Measurements from ENCODE around the gene RRP1. TPM values are rescaled to one million over a fixed set of nuclear protein-coding genes. Genes with fewer than 3 reads are reported as not detected.
A peak's percentile ranks its signal among the peaks of the same experiment; 100 is the strongest.

RRP1 gene
- total and polyA plus RNA-seq, 9 donors, result 8.5 to 29.3 (median 22.6) TPM

GRCh38 chr21:43783098-43783700 lies 6.2 kb upstream of the RRP1 start:
- TF ChIP-seq, protein P1, sequence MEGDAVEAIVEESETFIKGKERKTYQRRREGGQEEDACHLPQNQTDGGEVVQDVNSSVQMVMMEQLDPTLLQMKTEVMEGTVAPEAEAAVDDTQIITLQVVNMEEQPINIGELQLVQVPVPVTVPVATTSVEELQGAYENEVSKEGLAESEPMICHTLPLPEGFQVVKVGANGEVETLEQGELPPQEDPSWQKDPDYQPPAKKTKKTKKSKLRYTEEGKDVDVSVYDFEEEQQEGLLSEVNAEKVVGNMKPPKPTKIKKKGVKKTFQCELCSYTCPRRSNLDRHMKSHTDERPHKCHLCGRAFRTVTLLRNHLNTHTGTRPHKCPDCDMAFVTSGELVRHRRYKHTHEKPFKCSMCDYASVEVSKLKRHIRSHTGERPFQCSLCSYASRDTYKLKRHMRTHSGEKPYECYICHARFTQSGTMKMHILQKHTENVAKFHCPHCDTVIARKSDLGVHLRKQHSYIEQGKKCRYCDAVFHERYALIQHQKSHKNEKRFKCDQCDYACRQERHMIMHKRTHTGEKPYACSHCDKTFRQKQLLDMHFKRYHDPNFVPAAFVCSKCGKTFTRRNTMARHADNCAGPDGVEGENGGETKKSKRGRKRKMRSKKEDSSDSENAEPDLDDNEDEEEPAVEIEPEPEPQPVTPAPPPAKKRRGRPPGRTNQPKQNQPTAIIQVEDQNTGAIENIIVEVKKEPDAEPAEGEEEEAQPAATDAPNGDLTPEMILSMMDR (IDR thresholded peaks at IDR 0.05), result no peak
- TF ChIP-seq POLR2A (IDR thresholded peaks at IDR 0.05), result no peak
- no peak for TF ChIP-seq EP300 (IDR thresholded peaks at IDR 0.05)
- WGBS, 3 donors, result 84 to 86% (median 85%) methylated on average over 17 of the region's 17 CpGs

GRCh38 chr21:43785134-43785533 lies 4.2 kb upstream of the RRP1 start:
- no peak for DNase-seq
- no peak overlapping the region for H3K4me3 ChIP-seq
- peaks cover under 1% of the 10 kb centered on the region for H3K4me1 ChIP-seq (ENCODE audit: insufficient read depth)
- WGBS, 3 donors, result 19 to 25% (median 22%) methylated on average over 3 of the region's 3 CpGs
- H3K36me3 ChIP-seq, result no peaks in the 10 kb centered on the region
- H3K27ac ChIP-seq, result no peak overlapping the region
- intact Hi-C loops (cut with DNase I), result loop anchor here in 1 of 4 donors (10.0 kb wide), 1 partner anchor 50 kb away; no protein-coding TSS in a partner anchor
- TF ChIP-seq POLR2A (IDR thresholded peaks at IDR 0.05) (no peak), EP300 (IDR thresholded peaks at IDR 0.05) (no peak)
- TF ChIP-seq, protein P1 (IDR thresholded peaks at IDR 0.05), result no peak
- no peaks in the 10 kb centered on the region for H3K9me3 ChIP-seq
- no peaks in the 10 kb centered on the region for H3K27me3 ChIP-seq

More at GRCh38 chr21:43783098-43783700, 6.2 kb upstream of the RRP1 start:
- Histone ChIP-seq H3K4me3 (no peak overlapping the region), H3K9me3 (no peaks in the 10 kb centered on the region), H3K27ac (no peak overlapping the region), H3K4me1 (ENCODE audit: insufficient read depth) (no peaks in the 10 kb centered on the region), H3K36me3 (no peaks in the 10 kb centered on the region), H3K27me3 (no peaks in the 10 kb centered on the region)
- DNase-seq, result no peak
- intact Hi-C loops (cut with DNase I), result loop anchor here in 1 of 4 donors (10.0 kb wide), 1 partner anchor 48 kb away; no protein-coding TSS in a partner anchor

DNA sequence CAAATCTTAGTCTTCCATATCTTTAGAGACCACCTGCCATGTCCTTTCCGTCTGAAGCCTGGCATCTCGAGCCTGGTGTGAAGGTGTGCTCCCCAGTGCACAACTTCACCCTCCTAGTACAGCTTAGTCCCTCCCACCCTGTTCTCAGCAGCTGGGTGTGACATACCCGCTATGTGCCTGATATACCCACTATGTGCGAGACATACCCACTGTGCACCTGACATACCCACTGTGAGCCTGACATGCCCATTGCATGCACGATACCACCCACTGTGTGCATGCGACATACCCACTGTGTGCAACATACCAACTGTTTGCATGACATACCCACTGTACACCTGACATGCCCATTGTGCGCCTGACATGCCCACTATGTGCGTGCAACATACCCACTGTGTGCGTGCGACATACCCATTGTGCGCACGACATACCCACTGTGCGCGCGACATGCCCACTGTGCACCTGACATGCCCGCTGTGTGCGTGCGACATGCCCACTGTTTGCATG lies 3.0 kb upstream of the RRP1 start:
- DNase-seq, result peak in 1 of 5 donors; percentile 29
- Histone ChIP-seq H3K4me3 (no peak overlapping the region), H3K27me3 (no peaks in the 10 kb centered on the region), H3K4me1 (ENCODE audit: insufficient read depth) (peaks cover 5% of the 10 kb centered on the region), H3K9me3 (no peaks in the 10 kb centered on the region), H3K27ac (no peak overlapping the region), H3K36me3 (no peaks in the 10 kb centered on the region)
- TF ChIP-seq, protein P1 (IDR thresholded peaks at IDR 0.05), result no peak
- no peak for TF ChIP-seq POLR2A (IDR thresholded peaks at IDR 0.05)
- TF ChIP-seq EP300 (IDR thresholded peaks at IDR 0.05), result no peak
- 84 to 86% (median 85%) methylated on average over 18 of the region's 18 CpGs for WGBS, 3 donors
- intact Hi-C loops (cut with DNase I), result loop anchor here in 1 of 4 donors (10.0 kb wide), 1 partner anchor 52 kb away; no protein-coding TSS in a partner anchor

DNA sequence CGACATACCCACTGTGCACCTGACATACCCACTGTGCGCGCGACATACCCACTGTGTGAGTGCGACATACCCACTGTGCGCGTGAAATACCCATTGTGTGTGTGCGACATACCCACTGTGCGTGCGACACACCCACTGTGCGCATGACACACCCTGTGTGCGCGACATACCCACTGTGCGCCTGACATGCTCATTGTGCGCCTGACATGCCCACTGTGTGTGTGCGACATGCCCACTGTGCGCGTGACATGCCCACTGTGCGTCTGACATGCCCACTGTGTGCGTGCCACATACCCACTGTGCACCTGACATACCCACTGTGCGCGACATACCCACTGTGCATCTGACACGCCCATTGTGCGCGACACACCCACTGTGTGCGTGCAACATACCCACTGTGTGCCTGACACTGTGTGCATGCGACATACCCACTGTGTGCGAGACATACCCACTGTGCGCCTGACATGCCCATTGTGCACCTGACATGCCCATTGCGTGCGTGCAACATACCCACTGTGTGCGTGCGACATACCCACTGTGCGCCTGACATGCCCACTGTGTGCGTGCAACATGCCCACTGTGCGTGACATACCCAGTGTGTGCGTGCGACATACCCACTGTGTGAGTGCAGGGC lies 2.5 kb upstream of the RRP1 start:
- no peak overlapping the region for H3K4me3 ChIP-seq
- intact Hi-C loops (cut with DNase I), result loop anchor here in 1 of 4 donors (10.0 kb wide), 1 partner anchor 52 kb away; no protein-coding TSS in a partner anchor
- peaks cover 5% of the 10 kb centered on the region for H3K4me1 ChIP-seq (ENCODE audit: insufficient read depth)
- no peaks in the 10 kb centered on the region for H3K9me3 ChIP-seq
- no peaks in the 10 kb centered on the region for H3K36me3 ChIP-seq
- 87 to 93% (median 92%) methylated on average over 34 to 38 of the region's 38 CpGs for WGBS, 3 donors
- no peaks in the 10 kb centered on the region for H3K27me3 ChIP-seq
- TF ChIP-seq, protein P1 (IDR thresholded peaks at IDR 0.05), result no peak
- TF ChIP-seq EP300 (IDR thresholded peaks at IDR 0.05) (no peak), POLR2A (IDR thresholded peaks at IDR 0.05) (no peak)
- peak in 1 of 5 donors; percentile 37 for DNase-seq
- no peak overlapping the region for H3K27ac ChIP-seq
